Endothelial cell (in vitro differentiated cells): ENCODE data around the gene IFNA2. TPM values are rescaled to one million over a fixed set of nuclear protein-coding genes. Genes with fewer than 3 reads are reported as not detected.
A peak's percentile ranks its signal among the peaks of the same experiment; 100 is the strongest.

Source experiments
- DNase-seq: peaks from one replicate; pipeline ENCODE4 v3.0.0; 2021; ENCODE audit warnings: low spot score
- H3K27ac Mint-ChIP-seq: one replicate; pipeline ENCODE4 v1.8.0; 2021; ENCODE audit warnings: mixed read lengths, inconsistent platforms; ENCODE audit not compliant: unreplicated experiment
- H3K27me3 Mint-ChIP-seq: one replicate; pipeline ENCODE4 v1.8.0; 2021; ENCODE audit warnings: mild to moderate bottlenecking, moderate library complexity, mixed read lengths, inconsistent platforms; ENCODE audit not compliant: unreplicated experiment
- H3K36me3 Mint-ChIP-seq: one replicate; pipeline ENCODE4 v1.8.0; 2021; ENCODE audit warnings: mild to moderate bottlenecking, low read depth, mixed read lengths, inconsistent platforms; ENCODE audit not compliant: unreplicated experiment
- H3K4me1 Mint-ChIP-seq: one replicate; pipeline ENCODE4 v1.8.0; 2021; ENCODE audit warnings: mild to moderate bottlenecking, mixed read lengths, inconsistent platforms; ENCODE audit not compliant: unreplicated experiment
- H3K4me3 Mint-ChIP-seq: one replicate; pipeline ENCODE4 v1.8.0; 2021; ENCODE audit warnings: mild to moderate bottlenecking, mixed read lengths, inconsistent platforms; ENCODE audit not compliant: unreplicated experiment
- H3K9me3 Mint-ChIP-seq: one replicate; pipeline ENCODE4 v1.8.0; 2021; ENCODE audit warnings: mixed read lengths, inconsistent platforms; ENCODE audit not compliant: unreplicated experiment
- CTCF ChIP-seq: fragments of 200-600 bp; sonication (generic); IDR thresholded peaks from one replicate; pipeline ENCODE4 v1.5.0; 2021; ENCODE audit warnings: antibody characterized with exemption; ENCODE audit not compliant: unreplicated experiment
- total RNA-seq: library from RNA; stranded (reverse); fragmentation: NEBNext Ultra II Directional; extraction: Animal tissue kit (Norgen Biotek cat#: 25700); gene quantifications from one replicate; pipeline ENCODE4 v1.2.1, GENCODE V29; 2021; ENCODE audit not compliant: unreplicated experiment

The IFNA2 gene
- total RNA-seq, 1 donor from 2014 or later: not detected

GRCh38 chr9:21428235-21428634, 43.0 kb upstream of the IFNA2 start:
- Mint-ChIP-seq H3K27me3 (no peaks in the 10 kb centered on the region), H3K9me3 (no peaks in the 10 kb centered on the region), H3K36me3 (no peaks in the 10 kb centered on the region), H3K27ac (peak overlapping the region; percentile 11), H3K4me1 (peaks cover 9% of the 10 kb centered on the region), H3K4me3 (no peak overlapping the region)
- TF ChIP-seq CTCF: no peak
- no peak for DNase-seq

GRCh38 chr9:21415493-21416267, 30.5 kb upstream of the IFNA2 start:
- Mint-ChIP-seq H3K27ac (no peak overlapping the region), H3K4me3 (no peak overlapping the region), H3K27me3 (no peaks in the 10 kb centered on the region), H3K36me3 (no peaks in the 10 kb centered on the region), H3K9me3 (no peaks in the 10 kb centered on the region), H3K4me1 (no peaks in the 10 kb centered on the region)
- TF ChIP-seq CTCF: no peak
- no peak for DNase-seq

- no peak for TF ChIP-seq CTCF
- H3K9me3 Mint-ChIP-seq: no peaks in the 10 kb centered on the region
Observed at GRCh38 chr9:21414220-21414940, 29.2 kb upstream of the IFNA2 start.

GRCh38 chr9:21413624-21414023, 28.4 kb upstream of the IFNA2 start:
- H3K9me3 Mint-ChIP-seq: no peaks in the 10 kb centered on the region
- no peaks in the 10 kb centered on the region for H3K4me1 Mint-ChIP-seq
- H3K36me3 Mint-ChIP-seq: no peaks in the 10 kb centered on the region
- peak; percentile 9 for DNase-seq
- TF ChIP-seq CTCF: no peak
- no peak overlapping the region for H3K4me3 Mint-ChIP-seq
- no peak overlapping the region for H3K27ac Mint-ChIP-seq
- no peaks in the 10 kb centered on the region for H3K27me3 Mint-ChIP-seq

More at GRCh38 chr9:21414220-21414940, 29.2 kb upstream of the IFNA2 start:
- Mint-ChIP-seq H3K4me3 (no peak overlapping the region), H3K27ac (no peak overlapping the region), H3K36me3 (no peaks in the 10 kb centered on the region), H3K4me1 (no peaks in the 10 kb centered on the region), H3K27me3 (no peaks in the 10 kb centered on the region)
- no peak for DNase-seq

- Mint-ChIP-seq H3K4me1 (no peaks in the 10 kb centered on the region), H3K4me3 (no peak overlapping the region), H3K9me3 (no peaks in the 10 kb centered on the region), H3K36me3 (no peaks in the 10 kb centered on the region), H3K27ac (no peak overlapping the region), H3K27me3 (no peaks in the 10 kb centered on the region)
- no peak for TF ChIP-seq CTCF
- no peak for DNase-seq
Observed at GRCh38 chr9:21413151-21413550, 28.0 kb upstream of the IFNA2 start.
